K562 (cell line): ENCODE results near the gene PLP2. TPM values are rescaled to one million over a fixed set of nuclear protein-coding genes. Genes with fewer than 3 reads are reported as not detected.
"Not testable (repeated sequence)": the region's sequence is repeated elsewhere in the genome, so short reads cannot be mapped to it uniquely, and the experiment has no call there.

Experiments
- ATAC-seq: fragments of 200-7000 bp; cut with Tn5 transposase; 3 replicates; pipeline ENCODE4 v1.9.1; 2020; ENCODE audit warnings: moderate library complexity
- BruUV-seq: library from RNA; stranded (reverse); fragments of 400-500 nt; replicated peaks from 2 replicates; lab custom pipeline; 2021; lab: Mats Ljungman, UMichigan
- CTCF ChIA-PET: fragments of 300-600 bp; formaldehyde crosslinking; extraction: SDS; loops from one replicate; lab custom pipeline; 2021; ENCODE audit warnings: low intra/inter-chr PET ratio; lab: Yijun Ruan, JAX
- POLR2A ChIA-PET: fragments of 300-600, 350-650 bp; sonication (Branson Sonifier 250); formaldehyde crosslinking; extraction: SDS; loops from one replicate; lab custom pipeline; 2021; ENCODE audit warnings: antibody characterized with exemption, inconsistent platforms; lab: Yijun Ruan, JAX
- DNase-seq, 4 experiments: peaks; one replicate each; pipeline versions ENCODE4 v3.0.0 to v3.0.0-alpha.2; 2011 to 2018; ENCODE audit warnings: low spot score in 3 of 4, mixed read lengths in 3 of 4; ENCODE audit errors: extremely low read depth in 1 of 4
- FAIRE-seq: peaks from 2 replicates; lab custom pipeline; 2011; peaks lifted over from hg19 to GRCh38; lab: Jason Lieb, UNC
- H2AFZ ChIP-seq: 2 replicates; pipeline ENCODE4 v1.6.0; 2011; ENCODE audit warnings: low read depth, low read length, control low read depth, inconsistent platforms
- H3K27ac ChIP-seq: fragments of 200-600 bp; 3 replicates; pipeline ENCODE4 v1.8.0; 2011; ENCODE audit warnings: low read depth, mild to moderate bottlenecking, control low read depth, inconsistent platforms, low read length, moderate library complexity, mixed read lengths; ENCODE audit errors: extremely low read depth
- H3K27me3 ChIP-seq, 2 experiments: fragments of 300-600 bp in 1 of 2; 2 replicates in 1 of 2; 3 replicates in 1 of 2; pipeline versions ENCODE4 v1.6.0 to v1.8.0; 2011; ENCODE audit warnings: inconsistent platforms in 2 of 2, low read length in 2 of 2, mild to moderate bottlenecking in 1 of 2, mixed read lengths in 1 of 2, moderate library complexity in 1 of 2; ENCODE audit not compliant: control insufficient read depth in 2 of 2, insufficient read depth in 2 of 2
- H3K36me3 ChIP-seq: fragments of 300-600 bp; 3 replicates; pipeline ENCODE4 v1.8.0; 2011; ENCODE audit warnings: mild to moderate bottlenecking, low read length, inconsistent platforms; ENCODE audit not compliant: control insufficient read depth, insufficient read depth
- H3K4me1 ChIP-seq, 2 experiments: fragments of 200-600 bp in 1 of 2; replicated peaks in 1 of 2; 2 replicates in 1 of 2; 3 replicates in 1 of 2; pipeline versions ENCODE4 v1.5.1 to v1.8.0; 2011; ENCODE audit warnings: inconsistent platforms in 2 of 2, low read length in 2 of 2, mild to moderate bottlenecking in 1 of 2, mixed read lengths in 1 of 2, moderate library complexity in 1 of 2; ENCODE audit not compliant: control insufficient read depth in 2 of 2, insufficient read depth in 2 of 2
- H3K4me2 ChIP-seq: 2 replicates; pipeline ENCODE4 v1.6.1; 2011; ENCODE audit warnings: low read length, control low read depth, inconsistent platforms, mixed read lengths; ENCODE audit not compliant: insufficient read depth
- H3K4me3 ChIP-seq: fragments of 200-600 bp; sonication (generic), shearing (Covaris generic); 2 replicates; pipeline ENCODE4 v1.5.1; 2016; ENCODE audit warnings: control low read depth, inconsistent platforms
- H3K79me2 ChIP-seq: fragments of 200-600 bp; 3 replicates; pipeline ENCODE4 v1.8.0; 2011; ENCODE audit warnings: low read length, inconsistent platforms; ENCODE audit not compliant: control insufficient read depth, insufficient read depth
- H3K9ac ChIP-seq, 2 experiments: 2 replicates each; pipeline versions ENCODE4 v1.6.0 to v1.6.1; 2011; ENCODE audit warnings: low read depth in 2 of 2, low read length in 2 of 2, control low read depth in 1 of 2, inconsistent platforms in 1 of 2, mild to moderate bottlenecking in 1 of 2, mixed read lengths in 1 of 2; ENCODE audit not compliant: insufficient read depth in 1 of 2
- H3K9me1 ChIP-seq: one replicate; pipeline ENCODE4 v1.6.0; 2011; ENCODE audit warnings: inconsistent platforms, mild to moderate bottlenecking, low read length, moderate library complexity; ENCODE audit not compliant: control insufficient read depth, insufficient read depth
- H3K9me3 ChIP-seq: replicated peaks from 2 replicates; pipeline ENCODE4 v1.5.1; 2011; ENCODE audit warnings: low read depth, low read length, inconsistent platforms; ENCODE audit not compliant: control insufficient read depth, insufficient read depth
- H4K20me1 ChIP-seq: replicated peaks from 2 replicates; pipeline ENCODE4 v1.6.1; 2011; ENCODE audit warnings: low read length, inconsistent platforms, mixed read lengths; ENCODE audit not compliant: control insufficient read depth, insufficient read depth
- CCNT2 ChIP-seq: IDR thresholded peaks from 2 replicates; pipeline ENCODE4 v1.6.1; 2011; ENCODE audit warnings: borderline replicate concordance, low read depth, mild to moderate bottlenecking, moderate library complexity, mixed read lengths, low read length; ENCODE audit not compliant: insufficient read length; ENCODE audit errors: extremely low read depth
- GATA2 ChIP-seq: sonication (generic); formaldehyde crosslinking; IDR thresholded peaks from 2 replicates; pipeline ENCODE4 v1.4.0; 2020; ENCODE audit warnings: mild to moderate bottlenecking, missing genetic modification reagents
- HDAC8 ChIP-seq: fragments of 450-650 bp; IDR thresholded peaks from 2 replicates; pipeline ENCODE4 v1.6.1; 2016; ENCODE audit warnings: mild to moderate bottlenecking, missing genetic modification characterization, moderate library complexity, missing compliant biosample characterization
- NFE2 ChIP-seq: IDR thresholded peaks from 2 replicates; pipeline ENCODE4 v1.6.1; 2014; ENCODE audit warnings: antibody characterized with exemption, low read depth
- POLR2A ChIP-seq: fragments of 450-650 bp; conservative IDR thresholded peaks from 2 replicates; pipeline ENCODE4 v1.6.1; 2016
- POLR2G ChIP-seq: fragments of 200-400 bp; formaldehyde crosslinking; IDR thresholded peaks from 2 replicates; pipeline ENCODE4 v1.6.1; 2017; ENCODE audit warnings: low read depth, mild to moderate bottlenecking, antibody characterized with exemption, low read length, moderate library complexity
- RNF2 ChIP-seq: sonication (generic); IDR thresholded peaks from 2 replicates; pipeline ENCODE4 v1.6.1; 2016
- SMARCC2 ChIP-seq: fragments of 450-650 bp; IDR thresholded peaks from 2 replicates; pipeline ENCODE4 v1.6.1; 2017; ENCODE audit warnings: antibody characterized with exemption, moderate library complexity, mild to moderate bottlenecking, low read depth
- SOX6 ChIP-seq: fragments of 450-650 bp; IDR thresholded peaks from 2 replicates; pipeline ENCODE4 v1.6.1; 2014; ENCODE audit warnings: mild to moderate bottlenecking
- TAF1 ChIP-seq: IDR thresholded peaks from 2 replicates; pipeline ENCODE4 v1.6.1; 2011; ENCODE audit warnings: mild to moderate bottlenecking, low read length, moderate library complexity; ENCODE audit not compliant: insufficient read depth, control insufficient read depth, severe bottlenecking; ENCODE audit errors: extremely low read depth
- VEZF1 ChIP-seq: fragments of 200-800 bp; sonication (Bioruptor generic); IDR thresholded peaks from 2 replicates; pipeline ENCODE4 v1.6.1; 2017; ENCODE audit warnings: missing genetic modification characterization, missing compliant biosample characterization
- ZFX ChIP-seq: sonication (generic); formaldehyde crosslinking; IDR thresholded peaks from 2 replicates; pipeline ENCODE4 v1.8.0; 2022; ENCODE audit warnings: mild to moderate bottlenecking, missing genetic modification reagents, moderate library complexity
- WGBS: fragments of 100-300 bp; shearing (Covaris generic); methylation state at CpG from one replicate; pipeline ENCODE4 v1.1.6; 2016; ENCODE audit warnings: low coverage, mixed read lengths; ENCODE audit not compliant: insufficient coverage; ENCODE audit errors: missing lambda C conversion rate; 5-methylcytosine and 5-hydroxymethylcytosine counted together
- in situ Hi-C: fragments of 300-500 bp; cut with MboI; formaldehyde crosslinking; loops from 4 replicates; pipeline ENCODE4 v1.15.0; 2018; ENCODE audit warnings: inconsistent platforms, mixed read lengths
- intact Hi-C: fragments of 100-400 bp; cut with micrococcal nuclease; formaldehyde crosslinking; loops from 2 replicates; pipeline ENCODE4 v1.14.2; 2022
- polyA plus RNA-seq, 8 experiments: library from polyadenylated mRNA; depleted of rRNA in 4 of 8; stranded (reverse) in 5 of 8; unstranded in 3 of 8; fragments of >200 nt; fragmentation: Nextera tagmentation in 2 of 8; fragmentation: Illumina TruSeq in 1 of 8; extraction: Ambion mirVana in 2 of 8; extraction: Trizol in 1 of 8; gene quantifications; 2 replicates each; pipeline versions ENCODE4 v1.2.1 to v1.2.3, GENCODE V29; 2011 to 2014; ENCODE audit warnings: inconsistent platforms in 1 of 8, missing spikeins in 1 of 8
- total RNA-seq, 7 experiments: library from RNA; depleted of rRNA in 6 of 7; stranded (reverse); fragments of >200 nt in 6 of 7; fragmentation: Illumina TruSeq in 2 of 7; extraction: Trizol in 2 of 7; gene quantifications; 2 replicates each; pipeline versions ENCODE4 v1.2.1 to v1.2.3, GENCODE V29; 2011 to 2021; ENCODE audit warnings: low replicate concordance in 1 of 7
- TF ChIP-seq, protein P1 (sequence below): sonication (generic); IDR thresholded peaks from 2 replicates; pipeline ENCODE4 v1.6.1; 2016
- TF ChIP-seq, protein P2 (sequence below): fragments of 200-800 bp; sonication (Bioruptor generic); IDR thresholded peaks from 2 replicates; pipeline ENCODE4 v1.6.1; 2016; ENCODE audit warnings: missing genetic modification characterization, missing compliant biosample characterization

Gene PLP2
- total and polyA plus RNA-seq, 9 of the 15 experiments (the other 6 are each of a cell fraction or from before 2014, with no cell fraction given), result 34.7 to 236 (median 112) TPM

DNA sequence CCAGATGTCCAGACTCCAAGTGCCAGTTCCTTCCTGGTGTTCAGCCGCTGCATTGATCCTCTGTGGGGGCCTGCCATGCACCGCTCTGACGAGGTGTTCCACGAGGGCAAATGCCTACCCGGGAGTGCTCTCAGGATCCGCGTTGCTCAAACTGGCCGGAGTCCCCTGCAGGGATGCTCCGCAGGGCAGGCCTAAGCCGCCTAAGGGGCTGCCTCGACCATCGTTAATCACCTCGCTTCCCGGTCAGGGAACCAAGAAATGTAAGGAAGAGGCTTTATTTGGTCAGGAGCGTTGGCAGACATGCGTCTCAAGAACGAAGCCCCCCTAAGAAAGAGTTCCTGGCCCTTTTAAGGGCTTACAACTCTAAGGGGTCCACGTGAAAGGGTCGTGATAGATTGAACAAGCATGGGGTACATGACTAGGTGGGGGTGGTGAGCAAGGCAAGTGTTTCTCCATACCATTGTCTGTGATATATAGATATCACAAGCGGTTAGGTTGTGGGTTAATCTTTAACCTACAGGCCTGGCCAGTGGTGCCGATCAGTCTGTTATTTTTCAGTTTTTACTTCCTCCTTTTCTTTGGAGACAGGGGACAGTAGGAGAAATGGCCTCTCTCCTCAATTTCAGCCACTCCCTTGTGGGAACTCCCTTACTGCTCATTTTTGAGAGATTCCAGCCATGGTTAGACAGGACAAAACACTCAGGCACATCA is 23.2 kb upstream of the PLP2 start:
- Histone ChIP-seq H3K4me3 (peak overlapping the region; percentile 54), H2AFZ (0 out of 2 replicates have a peak overlapping the region, but pooled peaks have one; percentile 14), H3K9ac (peak overlapping the region; percentile 95 to 97), H3K4me2 (peak overlapping the region; percentile 94), H3K79me2 (peaks cover 74% of the 10 kb centered on the region), H3K36me3 (peaks cover 43% of the 10 kb centered on the region), H3K27ac (peak overlapping the region; percentile 98)
- H3K9me1 ChIP-seq, H3K9me3 ChIP-seq, CTCF ChIA-PET, in situ Hi-C loops, H3K4me1 ChIP-seq, H3K27me3 ChIP-seq, H4K20me1 ChIP-seq: not testable (repeated sequence)
- POLR2A ChIA-PET, result interaction anchor here (1.0 to 1.1 kb wide), 2 partner anchors 44 to 187 kb away, joined by 3 read pairs; no protein-coding TSS in a partner anchor
- DNase-seq, result peak in 2 of 4 experiments; percentile 43 to 85
- intact Hi-C loops, result loop anchor here (5.0 kb wide), 1 partner anchor 44 kb away; no protein-coding TSS in a partner anchor
- 2% methylated on average over 20 of the region's 21 CpGs for WGBS
- TSS peak; percentile 40 for BruUV-seq
- ATAC-seq, result peak; percentile 73
- peak; percentile 94 for FAIRE-seq
- TF ChIP-seq CCNT2 (peak; percentile 65), TAF1 (peak; percentile 56), NFE2 (0 out of 2 replicates have a peak, but pooled peaks have one; percentile 8), POLR2A (peak; percentile 70), VEZF1 (CRISPR knock-in tag) (peak; percentile 59), HDAC8 (tag) (0 out of 2 replicates have a peak, but pooled peaks have one; percentile 31), SOX6 (peak; percentile 83), GATA2 (CRISPR knock-in tag) (peak; percentile 56), RNF2 (peak; percentile 86), SMARCC2 (peak; percentile 56; the same call in 1 of the 2 replicates), POLR2G (peak; percentile 69), ZFX (peak; percentile 64)
- TF ChIP-seq, protein P1, sequence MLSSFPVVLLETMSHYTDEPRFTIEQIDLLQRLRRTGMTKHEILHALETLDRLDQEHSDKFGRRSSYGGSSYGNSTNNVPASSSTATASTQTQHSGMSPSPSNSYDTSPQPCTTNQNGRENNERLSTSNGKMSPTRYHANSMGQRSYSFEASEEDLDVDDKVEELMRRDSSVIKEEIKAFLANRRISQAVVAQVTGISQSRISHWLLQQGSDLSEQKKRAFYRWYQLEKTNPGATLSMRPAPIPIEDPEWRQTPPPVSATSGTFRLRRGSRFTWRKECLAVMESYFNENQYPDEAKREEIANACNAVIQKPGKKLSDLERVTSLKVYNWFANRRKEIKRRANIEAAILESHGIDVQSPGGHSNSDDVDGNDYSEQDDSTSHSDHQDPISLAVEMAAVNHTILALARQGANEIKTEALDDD, result peak; percentile 87
- TF ChIP-seq, protein P2, sequence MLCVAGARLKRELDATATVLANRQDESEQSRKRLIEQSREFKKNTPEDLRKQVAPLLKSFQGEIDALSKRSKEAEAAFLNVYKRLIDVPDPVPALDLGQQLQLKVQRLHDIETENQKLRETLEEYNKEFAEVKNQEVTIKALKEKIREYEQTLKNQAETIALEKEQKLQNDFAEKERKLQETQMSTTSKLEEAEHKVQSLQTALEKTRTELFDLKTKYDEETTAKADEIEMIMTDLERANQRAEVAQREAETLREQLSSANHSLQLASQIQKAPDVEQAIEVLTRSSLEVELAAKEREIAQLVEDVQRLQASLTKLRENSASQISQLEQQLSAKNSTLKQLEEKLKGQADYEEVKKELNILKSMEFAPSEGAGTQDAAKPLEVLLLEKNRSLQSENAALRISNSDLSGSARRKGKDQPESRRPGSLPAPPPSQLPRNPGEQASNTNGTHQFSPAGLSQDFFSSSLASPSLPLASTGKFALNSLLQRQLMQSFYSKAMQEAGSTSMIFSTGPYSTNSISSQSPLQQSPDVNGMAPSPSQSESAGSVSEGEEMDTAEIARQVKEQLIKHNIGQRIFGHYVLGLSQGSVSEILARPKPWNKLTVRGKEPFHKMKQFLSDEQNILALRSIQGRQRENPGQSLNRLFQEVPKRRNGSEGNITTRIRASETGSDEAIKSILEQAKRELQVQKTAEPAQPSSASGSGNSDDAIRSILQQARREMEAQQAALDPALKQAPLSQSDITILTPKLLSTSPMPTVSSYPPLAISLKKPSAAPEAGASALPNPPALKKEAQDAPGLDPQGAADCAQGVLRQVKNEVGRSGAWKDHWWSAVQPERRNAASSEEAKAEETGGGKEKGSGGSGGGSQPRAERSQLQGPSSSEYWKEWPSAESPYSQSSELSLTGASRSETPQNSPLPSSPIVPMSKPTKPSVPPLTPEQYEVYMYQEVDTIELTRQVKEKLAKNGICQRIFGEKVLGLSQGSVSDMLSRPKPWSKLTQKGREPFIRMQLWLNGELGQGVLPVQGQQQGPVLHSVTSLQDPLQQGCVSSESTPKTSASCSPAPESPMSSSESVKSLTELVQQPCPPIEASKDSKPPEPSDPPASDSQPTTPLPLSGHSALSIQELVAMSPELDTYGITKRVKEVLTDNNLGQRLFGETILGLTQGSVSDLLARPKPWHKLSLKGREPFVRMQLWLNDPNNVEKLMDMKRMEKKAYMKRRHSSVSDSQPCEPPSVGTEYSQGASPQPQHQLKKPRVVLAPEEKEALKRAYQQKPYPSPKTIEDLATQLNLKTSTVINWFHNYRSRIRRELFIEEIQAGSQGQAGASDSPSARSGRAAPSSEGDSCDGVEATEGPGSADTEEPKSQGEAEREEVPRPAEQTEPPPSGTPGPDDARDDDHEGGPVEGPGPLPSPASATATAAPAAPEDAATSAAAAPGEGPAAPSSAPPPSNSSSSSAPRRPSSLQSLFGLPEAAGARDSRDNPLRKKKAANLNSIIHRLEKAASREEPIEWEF (CRISPR knock-in tag), result 0 out of 2 replicates have a peak, but pooled peaks have one; percentile 11
